Endothelial cell of umbilical vein (primary cell): ENCODE measurements around the gene TRAF3. TPM values are rescaled to one million over a fixed set of nuclear protein-coding genes. Genes with fewer than 3 reads are reported as not detected.
A peak's percentile ranks its signal among the peaks of the same experiment; 100 is the strongest.

Experiments used
- BruUV-seq: library from RNA; stranded (reverse); fragments of 400-500 nt; replicated peaks from 2 replicates; lab custom pipeline; 2021; lab: Mats Ljungman, UMichigan
- CTCF ChIA-PET: fragments of 300-600, 350-600 bp; sonication (Branson Sonifier 250); formaldehyde crosslinking; loops from one replicate; lab custom pipeline; 2021; ENCODE audit warnings: antibody characterized with exemption, inconsistent platforms; lab: Charles Lee
- POLR2A ChIA-PET: fragments of 300-600, 350-600 bp; sonication (Branson Sonifier 250); formaldehyde crosslinking; loops from one replicate; lab custom pipeline; 2021; ENCODE audit warnings: antibody characterized with exemption, inconsistent platforms; lab: Charles Lee
- DNase-seq: peaks from one replicate; pipeline ENCODE4 v3.0.0-alpha.2; 2011; ENCODE audit warnings: low read depth, low spot score
- FAIRE-seq: peaks from 2 replicates; lab custom pipeline; 2011; peaks lifted over from hg19 to GRCh38; lab: Jason Lieb, UNC
- H2AFZ ChIP-seq: 2 replicates; pipeline ENCODE4 v1.6.0; 2012; ENCODE audit warnings: low read depth, low read length, control low read depth, inconsistent platforms
- H3K27ac ChIP-seq: 2 replicates; pipeline ENCODE4 v1.5.1; 2011; ENCODE audit warnings: low read depth, mild to moderate bottlenecking, control low read depth, low read length, moderate library complexity; ENCODE audit not compliant: insufficient read depth
- H3K27me3 ChIP-seq, 2 experiments: 2 replicates each; pipeline versions ENCODE4 v1.6.0 to v1.6.1; 2011; ENCODE audit warnings: low read length in 2 of 2, mixed read lengths in 1 of 2; ENCODE audit not compliant: control insufficient read depth in 2 of 2, insufficient read depth in 2 of 2
- H3K36me3 ChIP-seq, 2 experiments: 2 replicates in 1 of 2; 3 replicates in 1 of 2; pipeline ENCODE4 v1.5.1; 2011; ENCODE audit warnings: low read length in 2 of 2, mild to moderate bottlenecking in 1 of 2, moderate library complexity in 1 of 2; ENCODE audit not compliant: control insufficient read depth in 2 of 2, insufficient read depth in 2 of 2; ENCODE audit errors: extremely low read depth in 1 of 2
- H3K4me1 ChIP-seq: 3 replicates; pipeline ENCODE4 v1.5.1; 2011; ENCODE audit warnings: mild to moderate bottlenecking, low read length; ENCODE audit not compliant: control insufficient read depth, insufficient read depth; ENCODE audit errors: extremely low read depth
- H3K4me2 ChIP-seq: 2 replicates; pipeline ENCODE4 v1.6.1; 2011; ENCODE audit warnings: low read length, control low read depth, mixed read lengths; ENCODE audit not compliant: insufficient read depth
- H3K4me3 ChIP-seq, 3 experiments: fragments of 200-600 bp in 1 of 3; sonication (generic), shearing (Covaris generic) in 1 of 3; replicated peaks in 1 of 3; 2 replicates each; pipeline ENCODE4 v1.5.1; 2011 to 2016; ENCODE audit warnings: control low read depth in 3 of 3, low read length in 3 of 3, mild to moderate bottlenecking in 2 of 3, inconsistent platforms in 1 of 3, low read depth in 1 of 3, moderate library complexity in 1 of 3; ENCODE audit not compliant: insufficient read depth in 1 of 3
- H3K79me2 ChIP-seq: 2 replicates; pipeline ENCODE4 v1.6.0; 2012; ENCODE audit warnings: low read length, inconsistent platforms; ENCODE audit not compliant: control insufficient read depth, insufficient read depth
- H3K9ac ChIP-seq: replicated peaks from 2 replicates; pipeline ENCODE3; 2011; ENCODE audit warnings: low read length, control low read depth; ENCODE audit not compliant: insufficient read depth; ENCODE audit errors: extremely low read depth
- H3K9me1 ChIP-seq: replicated peaks from 3 replicates; pipeline ENCODE4 v1.6.0; 2011; ENCODE audit warnings: mild to moderate bottlenecking, low read length; ENCODE audit not compliant: control insufficient read depth, insufficient read depth; ENCODE audit errors: extremely low read depth
- H3K9me3 ChIP-seq: replicated peaks from 2 replicates; pipeline ENCODE4 v1.5.1; 2012; ENCODE audit warnings: low read length, inconsistent platforms; ENCODE audit not compliant: control insufficient read depth, insufficient read depth
- H4K20me1 ChIP-seq: replicated peaks from 2 replicates; pipeline ENCODE3; 2011; ENCODE audit warnings: mild to moderate bottlenecking, low read length; ENCODE audit not compliant: control insufficient read depth, insufficient read depth; ENCODE audit errors: extremely low read depth
- EZH2 ChIP-seq: IDR thresholded peaks from 2 replicates; pipeline ENCODE4 v1.6.1; 2012; ENCODE audit warnings: borderline replicate concordance, low read depth, mild to moderate bottlenecking, moderate library complexity, low read length, inconsistent platforms; ENCODE audit not compliant: severe bottlenecking
- FOS ChIP-seq: IDR thresholded peaks from 2 replicates; pipeline ENCODE4 v1.6.1; 2011; ENCODE audit warnings: mild to moderate bottlenecking, low read length, moderate library complexity, borderline replicate concordance; ENCODE audit not compliant: insufficient read depth
- GATA2 ChIP-seq: IDR thresholded peaks from 2 replicates; pipeline ENCODE4 v1.7.0; 2011; ENCODE audit warnings: low read depth, mild to moderate bottlenecking, moderate library complexity, mixed read lengths, low read length; ENCODE audit not compliant: insufficient read length, insufficient read depth
- JUN ChIP-seq: IDR thresholded peaks from 2 replicates; pipeline ENCODE4 v1.6.1; 2011; ENCODE audit warnings: borderline replicate concordance, low read depth; ENCODE audit not compliant: insufficient read length, insufficient read depth
- MYC ChIP-seq: IDR thresholded peaks from one replicate; pipeline ENCODE4 v1.6.1; 2011; ENCODE audit warnings: mild to moderate bottlenecking, low read depth, low read length
- POLR2A ChIP-seq: IDR thresholded peaks from 2 replicates; pipeline ENCODE4 v1.6.1; 2012; ENCODE audit warnings: low read depth, mild to moderate bottlenecking, control low read depth, low read length
- POLR2AphosphoS5 ChIP-seq: IDR thresholded peaks from 2 replicates; pipeline ENCODE4 v1.6.1; 2012; ENCODE audit warnings: low read depth, mild to moderate bottlenecking, control low read depth, low read length, moderate library complexity; ENCODE audit not compliant: insufficient read depth
- dilution Hi-C: fragments of 300-500 bp; cut with MboI; formaldehyde crosslinking; loops from one replicate; pipeline ENCODE4 v1.15.0; 2019; ENCODE audit warnings: low sequenced_read_pairs; ENCODE audit not compliant: extremely low pct_ligation_motif_present
- intact Hi-C: fragments of 100-400 bp; cut with micrococcal nuclease; formaldehyde crosslinking; loops from one replicate; pipeline ENCODE4 v1.10.0; 2022
- polyA plus RNA-seq, 4 experiments: library from polyadenylated mRNA; depleted of rRNA in 3 of 4; stranded (reverse) in 3 of 4; unstranded in 1 of 4; fragments of >200 nt; gene quantifications; 2 replicates each; pipeline versions ENCODE4 v1.2.1 to v1.2.3, GENCODE V29; 2011 to 2012; ENCODE audit warnings: missing spikeins in 1 of 4
- total RNA-seq: library from RNA; stranded (reverse); gene quantifications from 2 replicates; pipeline ENCODE4 v1.2.3, GENCODE V29; 2021
- TF ChIP-seq, protein P1 (sequence below), 2 donors: IDR thresholded peaks; 1 replicate in 1 of 2; 2 replicates in 1 of 2; pipeline ENCODE4 v1.5.1; 2011; ENCODE audit warnings: low read length in 2 of 2, mild to moderate bottlenecking in 2 of 2, moderate library complexity in 2 of 2, control low read depth in 1 of 2, inconsistent platforms in 1 of 2, low read depth in 1 of 2; ENCODE audit not compliant: insufficient read depth in 1 of 2; ENCODE audit errors: extremely low read depth in 1 of 2
- TF ChIP-seq, protein P2 (sequence below): IDR thresholded peaks from 2 replicates; pipeline ENCODE4 v1.6.1; 2011; ENCODE audit not compliant: insufficient read depth, insufficient read length

Gene TRAF3
- total and polyA plus RNA-seq, 2 donors (not counting 3 experiments of a cell fraction or from before 2014, with no cell fraction given), result 14.4 to 27.6 TPM

DNA sequence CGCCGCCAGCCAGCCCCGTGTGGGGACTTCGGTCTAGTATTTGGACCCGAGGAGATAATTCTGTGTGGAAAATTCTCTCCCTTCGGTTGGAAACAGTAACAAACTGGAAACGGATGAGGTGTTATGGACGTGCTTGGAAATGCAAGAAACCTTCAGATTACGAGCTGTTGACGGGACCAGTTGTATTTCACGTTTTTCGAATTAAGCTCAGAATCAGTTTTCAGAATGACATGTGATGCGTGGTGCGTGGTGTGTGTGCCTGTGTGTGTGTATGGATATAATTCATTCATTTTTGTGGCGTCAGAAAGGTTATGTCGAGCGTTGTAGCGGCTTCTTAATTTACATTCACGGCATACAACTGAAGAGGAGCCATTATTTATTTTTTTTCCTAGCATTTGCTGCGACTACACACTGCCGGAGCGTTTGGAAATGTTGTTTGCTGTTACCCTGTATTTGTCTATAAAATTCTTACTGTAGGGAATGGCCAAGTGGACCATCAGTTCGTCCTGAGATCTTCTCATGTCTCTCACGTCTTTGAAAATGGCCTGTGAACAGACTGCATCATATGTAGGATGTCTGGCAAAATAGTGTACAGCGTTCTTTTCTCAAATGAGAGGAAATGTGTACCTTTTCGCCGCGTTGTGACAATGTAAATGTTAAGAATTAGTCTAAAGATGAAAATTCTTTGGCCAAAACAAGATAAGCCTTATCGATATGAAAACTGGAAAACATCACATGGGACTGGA is 1.3 kb downstream of the TRAF3 start:
- Histone ChIP-seq H3K4me1 (peaks cover 16% of the 10 kb centered on the region), H4K20me1 (no peaks in the 10 kb centered on the region), H3K4me3 (peak overlapping the region; percentile 74 to 96 (median 91)), H3K4me2 (peak overlapping the region; percentile 96), H3K9me1 (no peaks in the 10 kb centered on the region), H3K79me2 (peaks cover 53% of the 10 kb centered on the region), H3K9me3 (no peaks in the 10 kb centered on the region), H2AFZ (peak overlapping the region; percentile 67), H3K27me3 (no peaks in the 10 kb centered on the region), H3K36me3 (no peaks in the 10 kb centered on the region), H3K9ac (peak overlapping the region; percentile 90), H3K27ac (peak overlapping the region; percentile 73)
- peak; percentile 56 for DNase-seq
- TSS peak; percentile 59 for BruUV-seq
- no peak for TF ChIP-seq GATA2
- TF ChIP-seq MYC, result no peak
- TF ChIP-seq, protein P1, sequence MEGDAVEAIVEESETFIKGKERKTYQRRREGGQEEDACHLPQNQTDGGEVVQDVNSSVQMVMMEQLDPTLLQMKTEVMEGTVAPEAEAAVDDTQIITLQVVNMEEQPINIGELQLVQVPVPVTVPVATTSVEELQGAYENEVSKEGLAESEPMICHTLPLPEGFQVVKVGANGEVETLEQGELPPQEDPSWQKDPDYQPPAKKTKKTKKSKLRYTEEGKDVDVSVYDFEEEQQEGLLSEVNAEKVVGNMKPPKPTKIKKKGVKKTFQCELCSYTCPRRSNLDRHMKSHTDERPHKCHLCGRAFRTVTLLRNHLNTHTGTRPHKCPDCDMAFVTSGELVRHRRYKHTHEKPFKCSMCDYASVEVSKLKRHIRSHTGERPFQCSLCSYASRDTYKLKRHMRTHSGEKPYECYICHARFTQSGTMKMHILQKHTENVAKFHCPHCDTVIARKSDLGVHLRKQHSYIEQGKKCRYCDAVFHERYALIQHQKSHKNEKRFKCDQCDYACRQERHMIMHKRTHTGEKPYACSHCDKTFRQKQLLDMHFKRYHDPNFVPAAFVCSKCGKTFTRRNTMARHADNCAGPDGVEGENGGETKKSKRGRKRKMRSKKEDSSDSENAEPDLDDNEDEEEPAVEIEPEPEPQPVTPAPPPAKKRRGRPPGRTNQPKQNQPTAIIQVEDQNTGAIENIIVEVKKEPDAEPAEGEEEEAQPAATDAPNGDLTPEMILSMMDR (IDR thresholded peaks at IDR 0.05; ENCODE audit: extremely low read depth in 1 of 2, insufficient read depth in 1 of 2, low read depth in 1 of 2, low read length in 2 of 2), result no peak
- TF ChIP-seq, protein P2, sequence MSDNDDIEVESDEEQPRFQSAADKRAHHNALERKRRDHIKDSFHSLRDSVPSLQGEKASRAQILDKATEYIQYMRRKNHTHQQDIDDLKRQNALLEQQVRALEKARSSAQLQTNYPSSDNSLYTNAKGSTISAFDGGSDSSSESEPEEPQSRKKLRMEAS, result no peak
- no peak for TF ChIP-seq FOS
- no peak for TF ChIP-seq POLR2AphosphoS5
- no peak for TF ChIP-seq EZH2
- no peak for TF ChIP-seq POLR2A
- TF ChIP-seq JUN, result no peak
- dilution Hi-C loops (no loop called here), intact Hi-C loops (loop anchor here (2.0 to 5.0 kb wide), 2 partner anchors 186 to 254 kb away; partner anchors contain the start of gene RCOR1)
- peak; percentile 84 for FAIRE-seq
- POLR2A ChIA-PET, result no interaction called here
- CTCF ChIA-PET, result interaction anchor here (1.0 kb wide), 1 partner anchor 84 kb away, joined by 5 read pairs; no protein-coding TSS in a partner anchor
